GM21526 (cell line): Measurements from ENCODE around the gene CACNB4.
"Not testable (repeated sequence)": the region's sequence is repeated elsewhere in the genome, so short reads cannot be mapped to it uniquely, and the experiment has no call there.

Source experiments
- ATAC-seq: cut with Tn5 transposase; IDR thresholded peaks from one replicate; pipeline ENCODE4 v1.9.1; 2021; ENCODE audit warnings: moderate library complexity; ENCODE audit not compliant: unreplicated experiment, low FRiP score

CACNB4 gene

GRCh38 chr2:151878204-151878603, 220.6 kb downstream of the CACNB4 start:
- ATAC-seq, result no peak

GRCh38 chr2:151875631-151876030, 223.2 kb downstream of the CACNB4 start:
- not testable (repeated sequence) for ATAC-seq

GRCh38 chr2:151872463-151872862, 226.4 kb downstream of the CACNB4 start:
- no peak for ATAC-seq

GRCh38 chr2:151869291-151869690, 229.6 kb downstream of the CACNB4 start:
- no peak for ATAC-seq

- ATAC-seq, result peak; percentile 99
Measured at GRCh38 chr2:151862700-151863099, 236.1 kb downstream of the CACNB4 start.

GRCh38 chr2:151861174-151861573, 237.7 kb downstream of the CACNB4 start:
- no peak for ATAC-seq

GRCh38 chr2:151860613-151861146, 238.2 kb downstream of the CACNB4 start:
- ATAC-seq, result no peak

- no peak for ATAC-seq
Measured at GRCh38 chr2:151860210-151860609, 238.6 kb downstream of the CACNB4 start.

GRCh38 chr2:151857650-151858049, 241.2 kb downstream of the CACNB4 start:
- ATAC-seq, result no peak

- no peak for ATAC-seq
Measured at GRCh38 chr2:151855111-151855510, 243.7 kb downstream of the CACNB4 start.

- no peak for ATAC-seq
Measured at GRCh38 chr2:151853070-151853758, 245.6 kb downstream of the CACNB4 start.

GRCh38 chr2:151852260-151853069, 246.4 kb downstream of the CACNB4 start:
- peak; percentile 47 for ATAC-seq

- ATAC-seq, result no peak
Measured at GRCh38 chr2:151851761-151852160, 247.1 kb downstream of the CACNB4 start.

GRCh38 chr2:151849413-151850010, 249.3 kb downstream of the CACNB4 start:
- no peak for ATAC-seq

GRCh38 chr2:151845884-151846283, 253.0 kb downstream of the CACNB4 start:
- ATAC-seq, result peak; percentile 56

- no peak for ATAC-seq
Measured at GRCh38 chr2:151845481-151845880, 253.4 kb downstream of the CACNB4 start.

GRCh38 chr2:151844211-151844896, 254.5 kb downstream of the CACNB4 start:
- no peak for ATAC-seq

GRCh38 chr2:151843691-151844061, 255.2 kb downstream of the CACNB4 start:
- ATAC-seq, result no peak

- no peak for ATAC-seq
Measured at GRCh38 chr2:151842830-151843690, 255.8 kb downstream of the CACNB4 start.

GRCh38 chr2:151841047-151841424, 257.8 kb downstream of the CACNB4 start:
- ATAC-seq, result no peak
